Stomach (tissue), 9 donors: Measurements from ENCODE around the gene SNAP25. TPM values are rescaled to one million over a fixed set of nuclear protein-coding genes. Genes with fewer than 3 reads are reported as not detected.

Experiments used
- DNase-seq, 2 donors: peaks; one replicate each; pipeline versions ENCODE4 v3.0.0 to v3.0.0-alpha.2; 2013 to 2019
- H3K27ac ChIP-seq, 5 donors: fragments of 200-600 bp in 4 of 5; sonication (generic) in 4 of 5; one replicate each; pipeline ENCODE4 v1.5.1; 2013 to 2019; ENCODE audit warnings: mild to moderate bottlenecking in 1 of 5, moderate library complexity in 1 of 5
- H3K27me3 ChIP-seq, 3 donors: fragments of 200-600 bp; sonication (generic); one replicate each; pipeline ENCODE4 v1.5.1; 2017 to 2019; ENCODE audit warnings: mixed run types in 1 of 3
- H3K36me3 ChIP-seq, 4 donors: fragments of 200-600 bp; sonication (generic); 1 replicate in 3 of 4; 2 replicates in 1 of 4; pipeline ENCODE4 v1.5.1; 2016 to 2019
- H3K4me1 ChIP-seq, 4 donors: fragments of 200-600 bp; sonication (generic); one replicate each; pipeline ENCODE4 v1.5.1; 2016 to 2019
- H3K4me3 ChIP-seq, 4 donors: fragments of 200-600 bp; sonication (generic) in 3 of 4; one replicate each; pipeline ENCODE4 v1.5.1; 2016 to 2019; ENCODE audit warnings: mild to moderate bottlenecking in 1 of 4
- H3K9me3 ChIP-seq, 4 donors: fragments of 200-600 bp; sonication (generic); one replicate each; pipeline ENCODE4 v1.5.1; 2016 to 2019
- EP300 ChIP-seq: sonication (generic); formaldehyde crosslinking; IDR thresholded peaks from one replicate; pipeline ENCODE4 v1.6.1; 2017; ENCODE audit warnings: antibody characterized with exemption
- POLR2A ChIP-seq, 4 donors: fragments of 450-650 bp; IDR thresholded peaks; one replicate each; pipeline ENCODE4 v1.6.1; 2016; ENCODE audit warnings: antibody characterized with exemption in 4 of 4, control low read depth in 2 of 4, mild to moderate bottlenecking in 1 of 4, moderate library complexity in 1 of 4
- POLR2AphosphoS5 ChIP-seq, 3 donors: sonication (generic); formaldehyde crosslinking; IDR thresholded peaks; one replicate each; pipeline ENCODE4 v1.6.1; 2016; ENCODE audit warnings: antibody characterized with exemption in 3 of 3
- WGBS, 5 donors: extraction: QIAGEN DNeasy Blood & Tissue Kit in 3 of 5; methylation state at CpG; one replicate each; pipeline versions ENCODE4 v1.1.5 to v1.1.7; 2013 to 2018; 5-methylcytosine and 5-hydroxymethylcytosine counted together
- intact Hi-C: fragments of 100-400 bp; cut with DNase I; formaldehyde crosslinking; loops from one replicate; pipeline ENCODE4 v1.15.1; 2023; ENCODE audit warnings: low total_unique reads
- polyA plus RNA-seq, 3 donors: library from polyadenylated mRNA; stranded (reverse); fragments of 200-250 nt; gene quantifications; one replicate each; pipeline ENCODE4 v1.2.3, GENCODE V29; 2013
- total RNA-seq, 5 donors: library from RNA; depleted of rRNA; stranded (reverse); fragments of >200 nt; gene quantifications; one replicate each; pipeline versions ENCODE4 v1.1.0 to v1.2.3, GENCODE V29; 2014 to 2016
- TF ChIP-seq, protein P1 (sequence below), 7 experiments: fragments of 450-650 bp in 4 of 7; fragments of 200-600 bp in 3 of 7; sonication (generic) in 3 of 7; IDR thresholded peaks; one replicate each; pipeline ENCODE4 v1.5.1; 2016 to 2019; ENCODE audit warnings: antibody characterized with exemption in 7 of 7, control low read depth in 2 of 7, mild to moderate bottlenecking in 1 of 7
- donor health status: healthy with polysubstance abuse.
- donor health status: Bipolar disorder and iron deficiency.
- donor health status: healthy.

The SNAP25 gene
- total and polyA plus RNA-seq, 8 donors, result 1.8 to 12.5 (median 2.8) TPM; not detected in 1

DNA sequence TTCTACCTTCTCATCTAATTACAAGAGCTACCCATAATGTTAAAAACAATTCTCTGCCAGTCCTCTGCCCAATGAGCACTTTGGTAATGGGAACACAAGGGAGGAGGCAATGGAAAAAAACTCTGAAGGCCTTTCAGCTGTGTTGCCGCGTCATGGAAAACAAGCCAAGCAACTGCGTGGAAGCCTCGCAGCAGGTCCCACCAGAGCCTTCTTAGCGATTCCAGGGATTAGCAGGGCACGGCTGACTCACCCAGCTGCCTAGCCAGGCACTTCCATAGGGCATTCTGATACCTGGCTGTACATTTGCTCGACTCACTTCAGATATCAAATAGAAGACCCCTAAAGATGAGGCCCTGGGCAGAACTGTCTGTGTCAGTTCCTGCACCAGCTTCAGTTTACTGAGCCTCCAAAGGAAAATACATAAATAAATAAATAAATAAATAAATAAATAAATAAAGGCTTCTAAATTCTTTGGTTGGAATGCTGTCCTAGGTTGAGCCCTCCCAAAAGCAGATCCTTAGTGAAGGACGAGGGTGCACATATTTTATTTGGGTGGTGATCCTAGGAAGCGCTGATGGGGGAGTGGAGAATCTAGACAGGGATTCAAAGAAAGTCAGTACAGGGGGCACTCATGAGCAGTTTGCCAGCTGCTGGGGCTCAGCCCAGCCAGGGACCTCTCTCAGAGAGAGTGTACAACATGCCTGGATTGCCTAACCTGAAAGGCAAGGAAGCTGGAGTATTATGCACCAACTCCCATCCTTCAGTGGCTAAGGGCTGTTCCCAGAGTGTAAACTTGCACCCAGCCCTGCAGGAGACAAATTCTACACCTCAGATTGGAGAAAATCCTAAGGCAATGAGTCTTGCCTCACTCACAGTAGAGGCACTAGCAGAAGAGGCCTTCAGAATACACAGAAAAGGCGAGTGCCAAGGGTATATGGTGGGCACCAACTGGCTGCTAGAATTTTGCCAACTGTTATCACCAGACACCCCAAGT lies 18.2 kb downstream of the SNAP25 start:
- no peaks in the 10 kb centered on the region for H3K36me3 ChIP-seq
- intact Hi-C loops, result no loop called here
- TF ChIP-seq, protein P1, sequence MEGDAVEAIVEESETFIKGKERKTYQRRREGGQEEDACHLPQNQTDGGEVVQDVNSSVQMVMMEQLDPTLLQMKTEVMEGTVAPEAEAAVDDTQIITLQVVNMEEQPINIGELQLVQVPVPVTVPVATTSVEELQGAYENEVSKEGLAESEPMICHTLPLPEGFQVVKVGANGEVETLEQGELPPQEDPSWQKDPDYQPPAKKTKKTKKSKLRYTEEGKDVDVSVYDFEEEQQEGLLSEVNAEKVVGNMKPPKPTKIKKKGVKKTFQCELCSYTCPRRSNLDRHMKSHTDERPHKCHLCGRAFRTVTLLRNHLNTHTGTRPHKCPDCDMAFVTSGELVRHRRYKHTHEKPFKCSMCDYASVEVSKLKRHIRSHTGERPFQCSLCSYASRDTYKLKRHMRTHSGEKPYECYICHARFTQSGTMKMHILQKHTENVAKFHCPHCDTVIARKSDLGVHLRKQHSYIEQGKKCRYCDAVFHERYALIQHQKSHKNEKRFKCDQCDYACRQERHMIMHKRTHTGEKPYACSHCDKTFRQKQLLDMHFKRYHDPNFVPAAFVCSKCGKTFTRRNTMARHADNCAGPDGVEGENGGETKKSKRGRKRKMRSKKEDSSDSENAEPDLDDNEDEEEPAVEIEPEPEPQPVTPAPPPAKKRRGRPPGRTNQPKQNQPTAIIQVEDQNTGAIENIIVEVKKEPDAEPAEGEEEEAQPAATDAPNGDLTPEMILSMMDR (IDR thresholded peaks at IDR 0.05), result no peak
- no peak for TF ChIP-seq POLR2A (IDR thresholded peaks at IDR 0.05)
- no peak for TF ChIP-seq POLR2AphosphoS5 (IDR thresholded peaks at IDR 0.05)
- no peak for TF ChIP-seq EP300
- no peak overlapping the region for H3K4me3 ChIP-seq
- no peaks in the 10 kb centered on the region for H3K4me1 ChIP-seq
- WGBS, 5 donors, result 70 to 82% (median 77%) methylated on average over 10 of the region's 10 CpGs
- no peaks in the 10 kb centered on the region for H3K27me3 ChIP-seq
- DNase-seq, result no peak
- H3K27ac ChIP-seq, result no peak overlapping the region
- no peaks in the 10 kb centered on the region for H3K9me3 ChIP-seq

GRCh38 chr20:10239954-10240353 lies 21.3 kb downstream of the SNAP25 start:
- H3K4me1 ChIP-seq, result no peaks in the 10 kb centered on the region
- no peaks in the 10 kb centered on the region for H3K9me3 ChIP-seq
- intact Hi-C loops, result no loop called here
- H3K36me3 ChIP-seq, result no peaks in the 10 kb centered on the region
- no peaks in the 10 kb centered on the region for H3K27me3 ChIP-seq
- DNase-seq, result peak; percentile 38 to 62
- TF ChIP-seq, protein P1 (IDR thresholded peaks at IDR 0.05), result no peak
- no peak for TF ChIP-seq EP300
- no peak for TF ChIP-seq POLR2A (IDR thresholded peaks at IDR 0.05)
- no peak for TF ChIP-seq POLR2AphosphoS5 (IDR thresholded peaks at IDR 0.05)
- H3K27ac ChIP-seq, result no peak overlapping the region
- 35 to 54% (median 46%) methylated on average over 4 of the region's 4 CpGs for WGBS, 5 donors
- no peak overlapping the region for H3K4me3 ChIP-seq

DNA sequence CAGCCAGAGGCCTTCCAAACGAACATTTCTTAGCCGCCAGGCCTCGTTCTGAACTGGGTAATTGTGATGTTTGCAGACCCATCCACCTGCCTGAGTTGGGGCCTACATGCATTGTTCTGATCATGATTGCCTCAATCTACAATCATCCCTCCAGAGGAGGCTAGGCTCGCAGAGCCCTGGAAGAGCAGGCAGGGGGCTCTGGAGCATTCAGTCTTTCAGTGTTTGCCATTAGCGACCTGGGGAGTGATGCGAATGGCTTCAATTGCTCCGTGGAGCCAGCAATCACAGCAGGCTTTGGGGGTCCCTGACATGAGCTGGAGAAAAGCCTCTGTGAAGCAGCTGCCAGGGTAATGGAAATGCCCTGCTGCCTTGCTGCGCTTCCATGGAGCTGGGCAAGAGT lies 22.0 kb downstream of the SNAP25 start:
- WGBS, 5 donors, result 74 to 86% (median 83%) methylated on average over 8 of the region's 8 CpGs
- H3K4me3 ChIP-seq, result no peak overlapping the region
- intact Hi-C loops, result no loop called here
- TF ChIP-seq, protein P1 (IDR thresholded peaks at IDR 0.05), result no peak
- no peak for TF ChIP-seq POLR2AphosphoS5 (IDR thresholded peaks at IDR 0.05)
- TF ChIP-seq EP300, result no peak
- no peak for TF ChIP-seq POLR2A (IDR thresholded peaks at IDR 0.05)
- no peaks in the 10 kb centered on the region for H3K4me1 ChIP-seq
- no peaks in the 10 kb centered on the region for H3K27me3 ChIP-seq
- no peak overlapping the region for H3K27ac ChIP-seq
- no peaks in the 10 kb centered on the region for H3K9me3 ChIP-seq
- DNase-seq, result no peak
- no peaks in the 10 kb centered on the region for H3K36me3 ChIP-seq

GRCh38 chr20:10242166-10242565 lies 23.5 kb downstream of the SNAP25 start:
- no peak for DNase-seq
- TF ChIP-seq POLR2AphosphoS5 (IDR thresholded peaks at IDR 0.05) (no peak), POLR2A (IDR thresholded peaks at IDR 0.05) (no peak), EP300 (no peak)
- TF ChIP-seq, protein P1 (IDR thresholded peaks at IDR 0.05), result no peak
- WGBS, 5 donors, result 74 to 87% (median 84%) methylated on average over 2 of the region's 2 CpGs

More at GRCh38 chr20:10242166-10242565, 23.5 kb downstream of the SNAP25 start:
- H3K9me3 ChIP-seq, result no peaks in the 10 kb centered on the region
- H3K36me3 ChIP-seq, result no peaks in the 10 kb centered on the region
- no peak overlapping the region for H3K4me3 ChIP-seq
- intact Hi-C loops, result no loop called here
- no peaks in the 10 kb centered on the region for H3K27me3 ChIP-seq
- H3K27ac ChIP-seq, result no peak overlapping the region
- H3K4me1 ChIP-seq, result no peaks in the 10 kb centered on the region
